ENCODE results near the gene GMPPA.

GRCh38 chr2:219517954-219518778 lies 19.5 kb downstream of the GMPPA start:
- TF ChIP-seq, protein P1, sequence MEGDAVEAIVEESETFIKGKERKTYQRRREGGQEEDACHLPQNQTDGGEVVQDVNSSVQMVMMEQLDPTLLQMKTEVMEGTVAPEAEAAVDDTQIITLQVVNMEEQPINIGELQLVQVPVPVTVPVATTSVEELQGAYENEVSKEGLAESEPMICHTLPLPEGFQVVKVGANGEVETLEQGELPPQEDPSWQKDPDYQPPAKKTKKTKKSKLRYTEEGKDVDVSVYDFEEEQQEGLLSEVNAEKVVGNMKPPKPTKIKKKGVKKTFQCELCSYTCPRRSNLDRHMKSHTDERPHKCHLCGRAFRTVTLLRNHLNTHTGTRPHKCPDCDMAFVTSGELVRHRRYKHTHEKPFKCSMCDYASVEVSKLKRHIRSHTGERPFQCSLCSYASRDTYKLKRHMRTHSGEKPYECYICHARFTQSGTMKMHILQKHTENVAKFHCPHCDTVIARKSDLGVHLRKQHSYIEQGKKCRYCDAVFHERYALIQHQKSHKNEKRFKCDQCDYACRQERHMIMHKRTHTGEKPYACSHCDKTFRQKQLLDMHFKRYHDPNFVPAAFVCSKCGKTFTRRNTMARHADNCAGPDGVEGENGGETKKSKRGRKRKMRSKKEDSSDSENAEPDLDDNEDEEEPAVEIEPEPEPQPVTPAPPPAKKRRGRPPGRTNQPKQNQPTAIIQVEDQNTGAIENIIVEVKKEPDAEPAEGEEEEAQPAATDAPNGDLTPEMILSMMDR (conservative IDR thresholded peaks at IDR 0.05; ENCODE audit: low read depth, low read length) = no peak
- no peak for TF ChIP-seq EZH2phosphoT487 (IDR thresholded peaks at IDR 0.05; ENCODE audit: borderline replicate concordance, low read length)
- no peak for TF ChIP-seq EZH2 (IDR thresholded peaks at IDR 0.05; ENCODE audit: low read length, unreplicated experiment)

Data from PC-3 (cell line).